HG03095 (cell line): ENCODE measurements around the gene PDCD6IP.
"Not testable (repeated sequence)": the region's sequence is repeated elsewhere in the genome, so short reads cannot be mapped to it uniquely, and the experiment has no call there.

Experiments
- ATAC-seq: cut with Tn5 transposase; IDR thresholded peaks from one replicate; pipeline ENCODE4 v1.9.1; 2021; ENCODE audit warnings: moderate library complexity; ENCODE audit not compliant: unreplicated experiment

Gene PDCD6IP

GRCh38 chr3:33839283-33839682 is 40.9 kb downstream of the PDCD6IP start:
- no peak for ATAC-seq

GRCh38 chr3:33840179-33840578 is 41.7 kb downstream of the PDCD6IP start:
- ATAC-seq, result no peak

GRCh38 chr3:33848624-33849347 is 50.4 kb downstream of the PDCD6IP start:
- ATAC-seq, result no peak

- ATAC-seq, result not testable (repeated sequence)
Measured at GRCh38 chr3:33850599-33850998, 52.2 kb downstream of the PDCD6IP start.

- ATAC-seq, result not testable (repeated sequence)
Measured at GRCh38 chr3:33855407-33855806, 57.0 kb downstream of the PDCD6IP start.

- ATAC-seq, result no peak
Measured at GRCh38 chr3:33855884-33856546, 57.6 kb downstream of the PDCD6IP start.

GRCh38 chr3:33857701-33858100 is 59.3 kb downstream of the PDCD6IP start:
- not testable (repeated sequence) for ATAC-seq

GRCh38 chr3:33858131-33858530 is 59.7 kb downstream of the PDCD6IP start:
- ATAC-seq, result no peak

DNA sequence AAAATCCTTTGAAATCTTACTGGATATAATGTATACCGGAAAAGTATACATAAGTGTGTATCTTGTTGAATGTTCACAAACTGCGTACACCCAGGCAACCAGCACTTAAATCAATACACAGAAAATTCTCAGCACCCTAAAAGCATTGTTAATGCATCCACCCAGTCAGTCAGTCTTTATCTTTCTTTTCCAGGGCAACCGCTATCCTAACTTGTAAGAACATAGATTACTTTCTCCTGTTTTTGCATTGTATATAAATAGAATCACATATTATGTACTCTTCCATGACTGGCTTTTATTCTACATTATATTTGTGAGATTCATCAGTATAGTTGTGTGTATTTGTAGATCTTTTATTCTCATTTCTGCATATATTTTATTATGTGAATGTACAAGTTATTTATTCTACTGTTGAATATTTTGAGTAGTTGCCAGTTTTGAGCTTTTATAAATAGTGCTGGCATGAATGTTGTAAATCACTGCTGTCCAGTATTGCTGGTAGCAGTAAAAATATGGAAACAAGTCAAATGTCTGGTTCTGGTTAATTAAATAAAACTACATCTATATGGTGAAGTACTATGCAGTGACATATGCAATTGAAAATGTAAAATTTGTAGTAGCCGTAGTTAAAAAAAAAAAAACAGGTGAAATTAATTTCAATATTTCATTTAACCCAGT is 62.1 kb downstream of the PDCD6IP start:
- no peak for ATAC-seq

- ATAC-seq, result no peak
Measured at GRCh38 chr3:33865133-33865532, 66.7 kb downstream of the PDCD6IP start.

- ATAC-seq, result no peak
Measured at GRCh38 chr3:33868309-33868708, 69.9 kb downstream of the PDCD6IP start.

DNA sequence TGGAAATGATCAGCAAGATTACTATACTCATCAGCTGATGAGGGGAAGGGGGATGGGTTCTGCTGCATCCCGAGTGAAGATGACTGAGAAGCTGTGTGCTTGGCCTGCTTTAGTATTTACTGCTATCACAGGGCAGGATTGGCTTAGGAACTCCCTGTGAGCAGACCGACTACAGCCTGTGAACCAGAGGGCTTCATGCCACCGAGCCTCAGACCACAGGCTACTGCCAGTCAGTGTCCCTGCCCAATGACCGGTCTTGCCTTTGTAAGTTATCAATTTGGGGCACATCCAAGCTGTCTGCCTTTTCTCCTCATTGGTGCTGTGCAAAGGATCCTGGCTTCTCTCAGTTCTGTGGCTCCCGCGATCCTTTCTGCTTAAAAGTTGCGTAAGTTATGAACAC is 71.5 kb downstream of the PDCD6IP start:
- ATAC-seq, result no peak

DNA sequence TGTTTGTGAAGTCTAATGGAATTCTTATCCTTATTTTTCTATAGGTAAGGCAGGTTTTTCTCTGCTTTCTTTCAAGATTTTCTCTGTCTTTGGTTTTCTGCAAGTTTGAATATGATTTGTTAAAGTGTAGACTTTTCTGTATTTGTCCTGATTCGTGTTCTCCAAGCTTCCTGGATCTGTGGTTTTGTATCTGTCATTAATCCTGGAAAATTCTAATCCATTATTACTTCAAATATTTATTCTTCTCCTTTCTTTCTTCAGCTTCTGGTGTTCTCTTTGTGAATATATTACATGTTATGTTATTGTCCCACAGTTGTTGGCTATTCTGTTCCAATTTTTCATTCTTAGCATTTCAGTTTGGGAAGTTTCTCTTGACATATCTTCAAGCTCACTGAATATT is 76.4 kb downstream of the PDCD6IP start:
- ATAC-seq, result no peak

GRCh38 chr3:33875680-33876079 is 77.2 kb downstream of the PDCD6IP start:
- no peak for ATAC-seq

DNA sequence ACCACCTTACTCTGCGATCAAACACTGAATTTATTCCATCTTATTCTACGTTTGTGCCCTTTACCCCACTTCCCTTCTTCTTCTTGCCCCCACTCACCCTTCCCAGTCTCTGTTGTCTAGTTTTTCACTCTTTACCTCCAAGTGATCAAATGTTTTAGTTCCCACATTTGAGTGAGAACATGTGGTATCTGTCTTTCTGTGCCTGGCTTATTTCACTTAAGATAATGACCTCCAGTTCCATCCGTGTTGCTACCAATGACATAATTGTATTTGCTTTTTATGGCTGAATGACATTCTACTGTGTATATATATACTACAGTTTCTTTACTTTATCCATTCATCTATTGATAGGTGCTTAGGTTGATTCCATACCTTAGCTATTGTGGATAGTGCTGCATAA is 78.8 kb downstream of the PDCD6IP start:
- no peak for ATAC-seq

- no peak for ATAC-seq
Measured at GRCh38 chr3:33879540-33879939, 81.1 kb downstream of the PDCD6IP start.

GRCh38 chr3:33881156-33882064 is 83.0 kb downstream of the PDCD6IP start:
- no peak for ATAC-seq

- no peak for ATAC-seq
Measured at GRCh38 chr3:33882296-33882695, 83.9 kb downstream of the PDCD6IP start.

GRCh38 chr3:33883538-33883950 is 85.1 kb downstream of the PDCD6IP start:
- no peak for ATAC-seq

- no peak for ATAC-seq
Measured at GRCh38 chr3:33883951-33884561, 85.6 kb downstream of the PDCD6IP start.

- no peak for ATAC-seq
Measured at GRCh38 chr3:33884701-33885100, 86.3 kb downstream of the PDCD6IP start.
